ENCODE measurements around the gene WFDC11.

DNA sequence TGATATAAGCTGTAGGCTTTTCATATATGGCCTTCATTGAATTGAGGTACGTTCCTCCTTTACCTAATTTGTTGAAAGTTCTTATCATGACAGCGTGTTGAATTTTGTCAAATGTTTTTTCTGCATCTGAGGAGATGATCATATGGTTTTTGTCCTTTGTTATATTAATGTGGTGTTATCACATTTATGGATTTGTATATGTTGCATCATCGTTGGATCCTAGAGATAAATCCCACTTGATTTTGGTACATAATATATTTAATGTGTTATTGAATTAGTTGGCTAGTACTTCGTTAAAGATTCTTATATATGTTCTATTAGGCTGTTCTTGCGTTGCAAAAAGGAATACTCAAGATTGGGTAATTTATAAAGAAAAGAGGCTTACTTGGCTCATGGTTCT, 30.4 kb downstream of the WFDC11 start:
- TF ChIP-seq, protein P1, sequence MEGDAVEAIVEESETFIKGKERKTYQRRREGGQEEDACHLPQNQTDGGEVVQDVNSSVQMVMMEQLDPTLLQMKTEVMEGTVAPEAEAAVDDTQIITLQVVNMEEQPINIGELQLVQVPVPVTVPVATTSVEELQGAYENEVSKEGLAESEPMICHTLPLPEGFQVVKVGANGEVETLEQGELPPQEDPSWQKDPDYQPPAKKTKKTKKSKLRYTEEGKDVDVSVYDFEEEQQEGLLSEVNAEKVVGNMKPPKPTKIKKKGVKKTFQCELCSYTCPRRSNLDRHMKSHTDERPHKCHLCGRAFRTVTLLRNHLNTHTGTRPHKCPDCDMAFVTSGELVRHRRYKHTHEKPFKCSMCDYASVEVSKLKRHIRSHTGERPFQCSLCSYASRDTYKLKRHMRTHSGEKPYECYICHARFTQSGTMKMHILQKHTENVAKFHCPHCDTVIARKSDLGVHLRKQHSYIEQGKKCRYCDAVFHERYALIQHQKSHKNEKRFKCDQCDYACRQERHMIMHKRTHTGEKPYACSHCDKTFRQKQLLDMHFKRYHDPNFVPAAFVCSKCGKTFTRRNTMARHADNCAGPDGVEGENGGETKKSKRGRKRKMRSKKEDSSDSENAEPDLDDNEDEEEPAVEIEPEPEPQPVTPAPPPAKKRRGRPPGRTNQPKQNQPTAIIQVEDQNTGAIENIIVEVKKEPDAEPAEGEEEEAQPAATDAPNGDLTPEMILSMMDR (IDR thresholded peaks at IDR 0.05; ENCODE audit: poor library complexity): no peak
- no peak for TF ChIP-seq EZH2 (IDR thresholded peaks at IDR 0.05; ENCODE audit: borderline replicate concordance)
